Adipose tissue (tissue), 3 donors: ENCODE data around the gene TNRC6C. TPM values are rescaled to one million over a fixed set of nuclear protein-coding genes. Genes with fewer than 3 reads are reported as not detected.
"Not testable (repeated sequence)": the region's sequence is repeated elsewhere in the genome, so short reads cannot be mapped to it uniquely, and the experiment has no call there.

Experiments used
- H3K27ac ChIP-seq: one replicate; pipeline ENCODE4 v1.5.1; 2013; ENCODE audit warnings: low read depth, low read length
- WGBS, 3 donors: extraction: QIAGEN DNeasy Blood & Tissue Kit; methylation state at CpG; one replicate each; pipeline ENCODE4 v1.1.7; 2013; 5-methylcytosine and 5-hydroxymethylcytosine counted together
- polyA plus RNA-seq, 3 donors: library from polyadenylated mRNA; stranded (reverse); fragments of 200-250 nt; gene quantifications; one replicate each; pipeline ENCODE4 v1.2.3, GENCODE V29; 2013
- donor health status: healthy with polysubstance abuse.
- donor health status: Bipolar disorder and iron deficiency.
- donor health status: healthy.

TNRC6C gene
- polyA plus RNA-seq, 3 donors, result 2.0 to 7.9 (median 5.5) TPM

- WGBS, 3 donors, result 71 to 91% (median 90%) methylated on average over 14 of the region's 14 CpGs
- no peak overlapping the region for H3K27ac ChIP-seq
These were observed 28.5 kb upstream of the TNRC6C start for GRCh38 chr17:77929871-77930436.

DNA sequence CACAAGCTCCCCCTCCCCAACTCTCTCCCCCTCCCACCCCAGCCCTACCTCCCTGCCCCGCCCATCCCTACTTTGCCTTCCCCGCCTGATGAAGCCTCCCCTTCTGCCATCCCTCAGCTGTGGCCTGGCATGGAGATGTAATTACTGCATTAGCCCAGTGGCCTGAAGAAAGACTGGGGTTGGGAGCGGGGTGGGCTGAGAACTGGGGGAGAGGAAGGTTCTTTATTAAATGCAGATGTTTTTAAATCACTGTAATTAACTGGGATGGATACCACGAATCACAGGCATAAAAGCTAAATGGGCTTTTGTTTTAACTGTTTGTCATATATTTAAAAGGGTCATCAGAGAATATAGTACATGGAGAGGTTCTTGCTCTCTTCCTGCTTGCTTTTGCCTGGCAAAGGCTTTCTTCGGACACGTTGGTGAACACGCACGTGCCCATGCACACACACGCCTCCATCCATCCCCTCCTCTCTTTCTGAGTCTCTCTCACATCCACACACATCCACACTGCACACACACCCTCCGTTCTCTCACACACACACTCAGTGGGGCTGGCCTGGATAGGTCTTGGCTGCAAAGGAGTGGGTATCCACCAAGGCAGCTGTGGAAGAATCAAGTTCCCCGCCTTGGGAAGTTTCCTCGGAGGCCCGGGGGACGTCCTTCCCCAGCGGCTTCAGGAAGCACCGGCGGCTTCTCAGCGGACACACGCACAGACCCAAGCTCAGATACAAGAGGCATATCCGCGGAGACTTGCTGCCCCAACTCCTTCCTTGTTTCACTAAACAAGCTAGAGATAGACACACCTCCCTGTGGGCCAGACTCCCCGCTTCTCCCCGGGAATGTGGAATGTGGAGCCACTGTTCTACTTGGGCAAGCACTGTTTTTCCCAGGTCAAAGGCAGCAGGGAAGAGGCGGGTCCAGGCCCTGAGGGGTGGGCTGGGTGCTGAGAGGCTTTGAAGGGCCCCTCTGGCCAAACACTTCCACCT lies 27.4 kb upstream of the TNRC6C start:
- WGBS, 3 donors, result 50 to 56% (median 52%) methylated on average over 24 of the region's 24 CpGs
- no peak overlapping the region for H3K27ac ChIP-seq

DNA sequence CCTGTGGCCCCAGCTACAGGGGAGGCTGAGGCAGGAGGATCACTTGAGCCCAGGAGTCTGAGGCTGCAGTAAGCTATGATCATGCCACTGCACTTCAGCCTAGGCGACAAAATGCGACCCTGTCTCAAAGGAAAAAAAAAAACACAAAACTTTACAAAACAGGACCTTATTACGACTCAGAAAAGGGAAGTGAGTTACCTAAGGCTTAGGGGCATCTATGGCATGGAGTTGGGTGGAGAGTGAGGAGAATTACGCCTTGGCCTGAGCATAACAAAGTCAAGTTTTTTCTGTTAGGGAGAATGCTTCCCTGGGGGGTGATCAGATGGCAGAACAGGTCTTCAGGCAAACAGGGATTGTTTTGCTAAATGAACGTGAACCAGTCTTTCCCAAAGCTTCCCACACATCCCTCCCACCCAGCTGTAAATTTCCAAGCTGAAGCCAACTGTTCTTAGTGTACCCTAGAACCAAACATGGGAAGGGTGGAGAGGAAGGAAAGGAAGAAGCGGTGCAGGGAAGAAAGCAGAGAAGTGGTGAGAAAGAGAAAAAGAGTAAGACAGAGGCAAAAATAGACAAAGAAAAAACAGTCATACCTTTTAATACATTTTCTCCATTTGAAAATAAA lies 24.6 kb upstream of the TNRC6C start:
- 72 to 82% (median 73%) methylated on average over 6 of the region's 6 CpGs for WGBS, 3 donors
- no peak overlapping the region for H3K27ac ChIP-seq

DNA sequence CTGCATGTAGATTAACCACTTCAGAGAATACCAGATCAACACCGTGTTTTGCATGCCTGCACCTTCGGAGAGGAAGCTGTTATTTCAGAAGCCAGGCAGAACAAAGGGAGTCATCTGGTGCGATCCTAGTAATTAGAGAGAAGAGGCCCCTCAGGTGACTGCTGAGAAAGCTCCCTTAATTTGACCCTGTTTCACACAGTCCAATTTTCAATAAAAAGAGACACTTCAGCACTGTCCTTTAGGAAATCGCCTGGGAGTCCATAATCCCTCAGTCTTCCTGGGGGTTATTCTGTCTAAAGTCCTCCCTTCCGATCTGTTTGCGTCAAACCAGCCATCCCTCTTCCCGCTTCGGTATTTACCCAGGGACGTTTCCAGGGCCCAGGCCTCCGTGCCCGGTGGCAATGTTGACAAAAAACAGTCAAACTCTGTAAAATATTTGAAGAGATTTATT lies 23.4 kb upstream of the TNRC6C start:
- no peak overlapping the region for H3K27ac ChIP-seq
- WGBS, 3 donors, result 24 to 80% (median 75%) methylated on average over 11 of the region's 11 CpGs

DNA sequence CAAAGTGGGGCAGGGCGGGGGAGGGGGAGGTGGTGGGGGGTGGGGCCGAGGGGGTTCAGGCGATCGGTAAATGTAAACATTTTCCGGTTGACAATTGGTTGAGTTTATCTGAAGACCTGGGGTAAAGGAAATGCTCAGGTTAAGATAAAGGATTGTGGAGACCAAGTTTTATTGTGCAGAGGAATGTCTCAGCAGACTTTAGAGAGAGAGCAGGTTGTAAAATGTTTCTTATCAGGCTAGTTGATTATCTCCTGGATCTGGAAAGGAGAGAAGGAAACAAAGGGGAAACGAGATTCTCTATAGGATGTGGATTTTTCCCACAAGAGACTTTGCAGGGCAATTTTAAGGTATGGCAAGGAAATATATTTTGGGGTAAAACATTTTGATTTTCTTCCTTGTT lies 22.8 kb upstream of the TNRC6C start:
- WGBS, 3 donors, result 25 to 55% (median 43%) methylated on average over 6 of the region's 6 CpGs
- H3K27ac ChIP-seq, result not testable (repeated sequence)

- 84 to 93% (median 91%) methylated on average over 10 of the region's 10 CpGs for WGBS, 3 donors
These were observed 21.6 kb upstream of the TNRC6C start for GRCh38 chr17:77936881-77937280.

DNA sequence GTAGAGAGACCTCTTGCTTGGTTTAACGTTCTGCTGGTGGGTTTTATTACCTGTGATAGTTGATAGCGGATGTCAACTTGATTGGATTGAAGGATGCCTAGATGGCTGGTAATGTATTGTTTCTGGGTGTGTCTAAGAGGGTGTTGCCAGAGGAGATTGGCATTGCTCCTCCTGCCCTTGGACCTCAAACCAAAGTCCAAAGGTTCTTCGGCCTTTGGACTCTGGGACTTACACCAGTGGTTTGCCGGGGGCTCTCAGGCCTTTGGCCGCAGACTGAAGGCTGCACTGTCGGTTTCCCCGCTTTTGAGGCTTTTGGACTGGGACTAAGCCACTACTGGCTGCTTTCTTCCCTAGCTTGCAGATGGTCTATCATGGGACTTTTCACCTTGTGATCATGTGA lies 17.5 kb upstream of the TNRC6C start:
- WGBS, 3 donors, result 86 to 95% (median 90%) methylated on average over 7 of the region's 7 CpGs
- H3K27ac ChIP-seq, result no peak overlapping the region

More at GRCh38 chr17:77936881-77937280, 21.6 kb upstream of the TNRC6C start:
- no peak overlapping the region for H3K27ac ChIP-seq

DNA sequence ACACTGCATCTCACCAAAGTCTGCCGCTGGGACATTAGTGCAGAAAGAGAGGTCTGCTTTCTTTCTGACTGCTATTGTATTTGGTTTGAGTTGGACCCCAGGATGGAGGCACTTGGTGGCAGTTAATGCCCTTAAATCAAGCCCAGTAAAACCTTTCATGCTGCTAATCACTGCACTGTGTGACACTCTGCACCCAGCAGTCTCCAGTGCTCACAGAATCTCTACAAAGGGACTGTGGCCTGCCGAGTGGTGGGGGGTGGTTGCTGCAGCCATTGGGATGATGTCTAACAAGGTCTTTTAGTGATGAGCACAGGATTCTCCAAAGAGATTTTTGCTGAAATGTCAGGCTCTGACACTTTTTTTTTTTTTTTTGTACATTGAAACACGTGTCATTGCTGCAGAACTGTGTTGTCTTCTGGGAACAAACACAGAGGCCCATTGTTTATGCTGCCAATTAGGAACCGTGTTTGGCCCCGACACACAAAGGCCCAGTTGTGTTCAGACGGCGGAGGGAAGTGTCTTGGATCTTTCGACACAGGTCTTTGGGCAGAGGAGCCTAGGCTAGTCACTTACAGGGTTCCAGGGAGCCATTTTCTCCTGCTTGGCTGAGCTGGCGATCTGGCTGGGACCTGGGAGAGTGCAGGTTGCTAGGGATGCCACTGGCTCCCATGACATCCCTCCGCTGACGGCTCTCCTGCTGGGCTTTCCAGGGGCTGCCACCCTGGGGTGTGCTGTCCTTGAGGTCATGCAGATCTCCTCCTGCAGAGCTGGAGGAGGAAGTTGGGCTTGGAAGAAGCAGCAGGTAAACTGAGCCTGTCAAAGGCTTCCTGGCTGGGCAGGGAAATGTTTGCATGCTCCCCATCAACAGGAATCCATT lies 16.2 kb upstream of the TNRC6C start:
- no peak overlapping the region for H3K27ac ChIP-seq

DNA sequence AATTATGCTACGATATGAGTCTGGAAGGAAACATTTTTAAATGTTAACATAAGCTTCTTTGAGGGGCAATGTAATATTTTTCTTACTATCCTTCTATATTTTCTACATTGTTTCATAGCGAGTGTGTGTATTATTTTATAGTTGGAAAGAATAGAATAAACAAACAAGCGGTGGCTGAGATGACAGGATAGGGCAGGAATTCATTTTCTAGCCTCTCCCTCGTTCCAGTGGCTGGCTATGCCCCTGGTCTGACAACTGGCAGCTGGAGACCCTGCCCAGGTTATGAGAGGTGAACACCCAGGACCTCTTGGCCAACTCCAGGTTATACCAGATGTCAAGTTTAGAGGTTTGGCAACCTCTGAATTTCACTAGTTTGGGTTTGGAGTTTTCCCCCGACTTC lies 14.5 kb upstream of the TNRC6C start:
- 79 to 81% (median 79%) methylated on average over 5 of the region's 5 CpGs for WGBS, 3 donors

More for the DNA sequence above, 16.2 kb upstream of the TNRC6C start:
- 55 to 84% (median 75%) methylated on average over 11 of the region's 11 CpGs for WGBS, 3 donors

GRCh38 chr17:77944390-77945222 lies 13.9 kb upstream of the TNRC6C start:
- no peak overlapping the region for H3K27ac ChIP-seq
- WGBS, 3 donors, result 73 to 79% (median 78%) methylated on average over 12 of the region's 12 CpGs

More for the DNA sequence above, 14.5 kb upstream of the TNRC6C start:
- H3K27ac ChIP-seq, result no peak overlapping the region

DNA sequence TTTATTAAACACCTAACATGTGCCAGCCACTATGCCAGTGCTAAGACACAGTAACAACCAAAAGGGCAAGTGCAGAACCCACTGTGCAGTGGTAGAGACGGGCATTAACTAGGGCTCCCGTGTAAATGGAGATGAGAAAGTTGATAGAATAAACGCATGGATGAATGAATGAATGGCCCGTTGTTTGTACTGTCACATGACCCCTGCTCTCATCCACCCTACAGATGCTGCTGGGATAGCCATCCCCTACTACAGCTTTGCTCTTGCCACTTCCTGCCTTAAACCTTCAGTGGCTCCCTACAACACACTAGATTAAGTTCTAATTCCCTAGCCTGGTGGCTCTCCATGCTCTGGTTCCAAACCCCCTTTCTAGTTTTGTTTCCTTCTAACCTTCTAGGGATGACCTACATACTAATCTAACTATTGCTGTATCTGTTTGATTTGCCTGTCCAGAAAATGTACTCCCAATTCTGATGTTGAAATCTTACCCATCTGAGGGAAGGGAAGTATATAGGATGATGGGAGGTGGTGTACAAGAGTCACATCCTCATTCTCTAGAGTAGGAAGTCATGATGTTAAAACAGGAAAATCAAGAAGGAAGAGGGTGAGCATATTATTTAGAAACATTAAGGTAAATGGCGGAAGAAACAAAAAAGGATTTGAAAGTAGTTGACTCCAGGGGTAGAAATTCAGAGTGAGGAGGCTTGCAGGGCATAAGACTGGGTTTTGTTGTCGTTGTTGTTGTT lies 11.4 kb upstream of the TNRC6C start:
- H3K27ac ChIP-seq, result no peak overlapping the region
- WGBS, 3 donors, result 81 to 86% (median 85%) methylated on average over 6 of the region's 6 CpGs

DNA sequence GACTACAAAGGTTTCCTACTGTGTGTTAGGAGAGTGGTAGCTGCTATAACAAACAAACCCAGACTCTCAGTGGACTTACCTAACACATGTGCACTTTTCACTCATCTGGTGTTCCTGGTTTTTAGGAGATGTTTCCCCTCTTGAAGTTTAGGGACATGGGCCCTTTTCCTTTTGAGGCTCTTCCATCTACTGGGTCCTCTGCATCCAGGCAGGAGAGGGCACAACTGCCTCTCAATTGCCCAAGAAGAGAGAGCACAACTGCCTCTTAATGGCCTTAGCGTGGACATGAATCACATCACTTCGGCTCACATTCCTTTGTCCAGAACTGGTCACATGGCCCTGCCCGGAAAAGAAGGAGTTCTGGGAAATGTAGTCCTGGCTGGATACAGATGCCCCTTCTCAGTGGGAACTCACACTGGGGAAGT lies 9.8 kb upstream of the TNRC6C start:
- 19 to 46% (median 34%) methylated on average over 3 of the region's 3 CpGs for WGBS, 3 donors
- no peak overlapping the region for H3K27ac ChIP-seq

GRCh38 chr17:77951123-77951522 lies 7.4 kb upstream of the TNRC6C start:
- 41 to 80% (median 69%) methylated on average over 5 of the region's 5 CpGs for WGBS, 3 donors
- H3K27ac ChIP-seq, result no peak overlapping the region

DNA sequence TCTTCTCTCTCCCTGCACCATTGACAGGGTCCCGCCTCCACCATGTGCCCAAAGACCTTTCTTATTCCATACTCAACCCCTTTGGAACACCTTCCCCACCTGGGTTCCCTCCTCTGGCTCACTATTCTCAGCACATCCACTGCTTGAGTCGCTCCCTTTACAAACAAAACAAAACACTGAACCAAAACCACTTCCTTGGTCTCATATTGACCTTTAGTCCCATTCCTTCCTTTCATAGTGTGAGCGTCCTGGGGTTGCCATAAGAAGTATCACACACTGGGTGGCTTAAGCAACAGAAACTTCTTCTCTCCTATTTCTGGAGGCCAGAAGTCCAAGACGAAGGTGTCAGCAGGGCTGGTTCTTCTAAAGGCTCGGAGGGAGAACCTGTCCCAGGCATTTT lies 6.1 kb upstream of the TNRC6C start:
- H3K27ac ChIP-seq, result no peak overlapping the region
- 77 to 91% (median 89%) methylated on average over 5 of the region's 5 CpGs for WGBS, 3 donors

DNA sequence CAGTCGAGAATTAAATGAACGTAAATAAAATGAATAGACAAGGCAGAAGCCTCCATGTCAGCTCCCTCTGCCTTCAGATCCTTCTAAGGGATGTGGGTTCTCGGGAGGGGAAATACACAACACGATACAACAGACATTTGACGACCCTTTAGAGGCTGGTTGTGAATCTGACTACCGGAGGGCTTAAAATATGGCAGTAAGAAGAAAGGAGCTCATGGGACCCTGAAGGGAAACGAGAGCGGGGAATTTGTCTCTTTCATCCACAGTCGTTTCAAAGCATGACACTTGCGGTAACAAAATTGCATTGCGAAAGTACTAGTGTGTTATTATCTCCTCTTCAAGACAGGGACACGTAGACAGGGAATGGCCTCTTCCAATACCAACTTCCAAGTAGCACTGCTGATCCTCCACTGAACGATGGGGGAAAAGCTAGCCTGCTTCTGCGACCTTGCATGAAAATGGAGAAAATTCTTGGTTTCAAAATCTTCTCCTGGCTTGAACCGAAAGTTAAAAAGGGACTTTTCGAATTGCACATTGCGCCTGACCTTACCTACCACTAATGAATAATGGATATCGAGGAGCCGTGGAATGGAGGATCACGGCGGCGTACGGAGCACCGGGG lies 1.2 kb upstream of the TNRC6C start:
- WGBS, 3 donors, result 18 to 19% (median 19%) methylated on average over 24 of the region's 24 CpGs
- H3K27ac ChIP-seq, result no peak overlapping the region

- H3K27ac ChIP-seq, result peak overlapping the region; percentile 77
- WGBS, 3 donors, result 0% methylated on average over 30 to 78 of the region's 79 CpGs
These were observed 218 bp downstream of the TNRC6C start for GRCh38 chr17:77958716-77959125.
